ENCODE data around the gene CHRNA3.
A peak's percentile ranks its signal among the peaks of the same experiment; 100 is the strongest.

Gene CHRNA3

GRCh38 chr15:78620527-78621421, at the start of gene CHRNA3:
Gene CHRNA3 (minus strand): TSS chr15:78620996. CDS start chr15:78620794, 202 bp downstream.
- no peak for DNase-seq

GRCh38 chr15:78668987-78669386, 48.2 kb upstream of the CHRNA3 start:
- no peak for DNase-seq

GRCh38 chr15:78667578-78668236, 46.9 kb upstream of the CHRNA3 start:
- no peak for DNase-seq

GRCh38 chr15:78666010-78666409, 45.2 kb upstream of the CHRNA3 start:
- DNase-seq = no peak

GRCh38 chr15:78663703-78664102, 42.9 kb upstream of the CHRNA3 start:
- no peak for DNase-seq

GRCh38 chr15:78662028-78662427, 41.2 kb upstream of the CHRNA3 start:
- no peak for DNase-seq

GRCh38 chr15:78661001-78661400, 40.2 kb upstream of the CHRNA3 start:
- DNase-seq = no peak

GRCh38 chr15:78660584-78660983, 39.8 kb upstream of the CHRNA3 start:
- DNase-seq = no peak

GRCh38 chr15:78658823-78659222, 38.0 kb upstream of the CHRNA3 start:
- DNase-seq = no peak

- DNase-seq = no peak
These were observed 33.5 kb upstream of the CHRNA3 start for GRCh38 chr15:78654272-78654671.

GRCh38 chr15:78651930-78652615, 31.3 kb upstream of the CHRNA3 start:
- DNase-seq = no peak

GRCh38 chr15:78651007-78651406, 30.2 kb upstream of the CHRNA3 start:
- no peak for DNase-seq

GRCh38 chr15:78650022-78650421, 29.2 kb upstream of the CHRNA3 start:
- DNase-seq = no peak

- no peak for DNase-seq
These were observed 24.2 kb upstream of the CHRNA3 start for GRCh38 chr15:78645009-78645408.

- DNase-seq = no peak
These were observed 21.5 kb upstream of the CHRNA3 start for GRCh38 chr15:78642331-78642730.

- no peak for DNase-seq
These were observed 21.0 kb upstream of the CHRNA3 start for GRCh38 chr15:78641749-78642275.

- no peak for DNase-seq
These were observed 20.4 kb upstream of the CHRNA3 start, which contains the start of gene CHRNB4 for GRCh38 chr15:78641102-78641748. Gene CHRNB4 (minus strand): TSS chr15:78641210. CDS start chr15:78641133, 77 bp downstream.

GRCh38 chr15:78640527-78641101, 19.8 kb upstream of the CHRNA3 start:
- peak in 1 of 2 experiments; percentile 7 for DNase-seq

- peak; percentile 54 to 70 for DNase-seq
These were observed 18.0 kb upstream of the CHRNA3 start for GRCh38 chr15:78638658-78639314.

- DNase-seq = no peak
These were observed 17.1 kb upstream of the CHRNA3 start for GRCh38 chr15:78637776-78638435.

GRCh38 chr15:78636378-78636859, 15.6 kb upstream of the CHRNA3 start:
- DNase-seq = no peak

Data from activated CD4-positive, alpha-beta T cell treated with anti-CD3 and anti-CD28 coated beads, Interleukin-2, amount 50 U/mL, for 48 hours (primary cell).